Activated CD4-positive, alpha-beta T cell treated with anti-CD3 and anti-CD28 coated beads, Interleukin-2, amount 10 ng/mL, durations not matched to agents 7 days and 5 days (primary cell): ENCODE results near the gene TELO2. TPM values are rescaled to one million over a fixed set of nuclear protein-coding genes. Genes with fewer than 3 reads are reported as not detected.

Experiments used
- CTCF ChIA-PET: fragments of 350-600 bp; sonication (Branson Sonifier 250); formaldehyde crosslinking; loops from one replicate; lab custom pipeline; 2021; ENCODE audit warnings: antibody characterized with exemption; lab: Charles Lee
- POLR2A ChIA-PET: fragments of 350-600 bp; sonication (Branson Sonifier 250); formaldehyde crosslinking; loops from one replicate; lab custom pipeline; 2021; ENCODE audit warnings: antibody characterized with exemption; lab: Charles Lee
- DNase-seq: peaks from one replicate; pipeline ENCODE4 v3.0.0-alpha.2; 2020
- H3K27ac Mint-ChIP-seq: one replicate; pipeline ENCODE4 v1.8.0; 2021; ENCODE audit warnings: mild to moderate bottlenecking, moderate library complexity, mixed read lengths
- H3K27me3 Mint-ChIP-seq: one replicate; pipeline ENCODE4 v1.8.0; 2021; ENCODE audit warnings: mixed read lengths
- H3K36me3 Mint-ChIP-seq: one replicate; pipeline ENCODE4 v1.8.0; 2021; ENCODE audit warnings: low read depth, mixed read lengths
- H3K4me1 Mint-ChIP-seq: one replicate; pipeline ENCODE4 v1.8.0; 2021; ENCODE audit warnings: mixed read lengths
- H3K4me3 Mint-ChIP-seq: one replicate; pipeline ENCODE4 v1.8.0; 2021; ENCODE audit warnings: mild to moderate bottlenecking, moderate library complexity, mixed read lengths
- H3K9me3 Mint-ChIP-seq: one replicate; pipeline ENCODE4 v1.8.0; 2021; ENCODE audit warnings: mixed read lengths
- total RNA-seq, 2 experiments: library from RNA; stranded (reverse); gene quantifications; one replicate each; pipeline ENCODE4 v1.2.3, GENCODE V29; 2021

TELO2 gene
- total RNA-seq, 2 experiments from 2014 or later, result 49.1 to 65.5 TPM

DNA sequence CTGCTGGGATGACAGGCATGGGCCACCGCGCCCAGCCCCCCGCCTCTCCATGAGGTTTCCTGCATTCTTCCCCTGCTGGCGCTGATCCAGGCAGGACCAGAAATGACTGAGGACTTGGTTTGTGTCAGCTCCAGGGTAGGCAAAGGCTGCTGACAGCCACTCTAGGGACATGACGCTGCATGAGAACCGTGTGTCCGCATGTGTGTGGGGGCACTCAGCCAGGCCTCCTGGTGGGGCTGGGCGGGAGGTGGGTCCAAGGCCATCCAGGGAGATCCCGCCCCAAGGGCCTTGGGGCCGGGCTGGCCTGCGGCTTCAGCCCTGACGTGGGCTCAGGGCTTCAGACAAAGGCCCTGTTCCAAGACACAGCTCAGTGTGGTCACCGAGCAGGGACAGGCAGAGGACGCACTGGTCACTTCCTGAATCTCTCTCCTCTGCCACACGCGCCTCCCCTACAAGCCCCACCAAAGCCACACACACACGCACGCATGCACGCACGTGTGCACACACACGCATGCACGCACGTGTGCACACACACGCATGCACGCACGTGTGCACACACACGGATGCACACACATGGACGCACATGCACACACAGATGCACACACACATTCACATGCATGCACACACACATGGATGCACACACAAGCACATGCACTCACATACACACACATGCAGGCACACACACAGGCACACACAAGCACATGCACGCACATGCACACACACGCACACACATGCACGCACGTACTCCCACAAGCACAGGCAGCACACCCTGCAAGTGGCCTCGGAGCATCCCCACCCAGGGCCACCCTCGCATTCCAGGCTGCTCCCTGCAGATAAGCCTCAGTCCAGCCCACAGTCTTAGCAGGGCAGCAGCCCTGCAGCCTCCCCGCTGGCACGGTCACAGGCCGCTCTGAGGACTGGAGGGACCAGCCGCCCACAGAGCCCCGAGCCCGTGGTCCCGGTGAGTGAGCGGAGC, 35.0 kb downstream of the TELO2 start:
- no peak overlapping the region for H3K4me3 Mint-ChIP-seq
- H3K9me3 Mint-ChIP-seq, result no peaks in the 10 kb centered on the region
- H3K27ac Mint-ChIP-seq, result peak overlapping the region; percentile 87
- peaks cover 41% of the 10 kb centered on the region for H3K4me1 Mint-ChIP-seq
- ChIA-PET POLR2A (no interaction called here), CTCF (no interaction called here)
- H3K27me3 Mint-ChIP-seq, result no peaks in the 10 kb centered on the region
- DNase-seq, result no peak
- peaks cover 2% of the 10 kb centered on the region for H3K36me3 Mint-ChIP-seq

DNA sequence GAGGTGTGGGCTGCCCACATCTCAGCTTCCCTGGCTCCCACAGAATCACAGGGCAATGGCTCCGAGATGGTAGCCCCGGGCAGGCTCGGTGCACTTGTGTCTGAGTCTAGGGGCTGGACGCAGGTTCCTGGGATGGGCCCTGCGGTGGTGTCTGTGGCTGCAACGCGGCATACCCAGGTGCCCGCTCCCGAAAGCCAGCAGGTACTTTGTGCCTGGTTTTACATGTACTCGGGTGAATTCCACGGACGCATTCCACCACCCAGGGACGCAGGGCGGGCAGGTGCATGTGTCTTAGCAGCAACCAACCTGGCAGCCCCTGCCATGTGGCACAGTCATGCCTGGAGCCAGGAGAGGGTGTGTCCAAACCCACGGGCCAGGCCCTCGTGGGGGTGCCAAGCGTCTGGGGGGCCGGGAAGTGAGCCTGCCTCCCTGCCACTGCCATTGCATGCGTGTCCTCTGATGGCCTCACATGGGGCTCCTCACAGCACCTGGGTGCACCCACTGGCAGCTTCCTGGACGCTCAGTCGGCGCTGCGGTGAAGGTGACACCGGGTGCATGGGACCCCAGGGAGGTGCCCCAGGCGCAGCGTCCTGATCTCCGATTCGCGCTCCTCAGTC, 35.9 kb downstream of the TELO2 start:
- Mint-ChIP-seq H3K36me3 (peaks cover 2% of the 10 kb centered on the region), H3K4me1 (peaks cover 44% of the 10 kb centered on the region), H3K4me3 (no peak overlapping the region), H3K9me3 (no peaks in the 10 kb centered on the region), H3K27me3 (no peaks in the 10 kb centered on the region), H3K27ac (peak overlapping the region; percentile 79)
- POLR2A ChIA-PET, result no interaction called here
- CTCF ChIA-PET, result no interaction called here
- DNase-seq, result no peak

DNA sequence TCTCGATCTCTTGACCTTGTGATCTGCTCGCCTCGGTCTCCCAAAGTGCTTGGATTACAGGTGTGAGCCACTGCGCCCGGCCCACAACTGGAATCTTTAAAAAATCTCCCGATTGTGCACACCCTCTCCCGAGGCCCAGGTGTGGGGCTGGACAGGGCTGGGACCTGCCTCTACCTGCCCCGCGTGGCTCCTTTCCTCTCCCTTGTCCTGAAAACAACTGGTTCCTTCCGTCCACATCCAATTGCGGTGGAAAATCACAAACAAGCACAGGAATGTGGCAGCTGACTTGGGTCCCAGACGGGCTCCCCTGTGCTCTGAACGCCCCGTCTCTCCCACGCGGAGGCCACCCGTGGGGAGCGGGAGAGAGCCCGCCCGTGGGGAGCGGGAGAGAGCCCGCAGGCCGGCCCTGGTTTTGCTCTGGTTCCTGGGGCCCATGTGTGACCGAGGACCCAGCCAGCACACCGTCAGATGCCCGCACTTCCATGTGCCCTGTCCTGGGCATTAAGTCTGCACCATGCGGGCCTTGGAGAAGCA, 37.3 kb downstream of the TELO2 start:
- CTCF ChIA-PET, result no interaction called here
- H3K36me3 Mint-ChIP-seq, result peaks cover 11% of the 10 kb centered on the region
- H3K4me3 Mint-ChIP-seq, result no peak overlapping the region
- peaks cover 44% of the 10 kb centered on the region for H3K4me1 Mint-ChIP-seq
- no peaks in the 10 kb centered on the region for H3K27me3 Mint-ChIP-seq
- peak overlapping the region; percentile 66 for H3K27ac Mint-ChIP-seq
- no peak for DNase-seq
- POLR2A ChIA-PET, result no interaction called here
- H3K9me3 Mint-ChIP-seq, result no peaks in the 10 kb centered on the region

DNA sequence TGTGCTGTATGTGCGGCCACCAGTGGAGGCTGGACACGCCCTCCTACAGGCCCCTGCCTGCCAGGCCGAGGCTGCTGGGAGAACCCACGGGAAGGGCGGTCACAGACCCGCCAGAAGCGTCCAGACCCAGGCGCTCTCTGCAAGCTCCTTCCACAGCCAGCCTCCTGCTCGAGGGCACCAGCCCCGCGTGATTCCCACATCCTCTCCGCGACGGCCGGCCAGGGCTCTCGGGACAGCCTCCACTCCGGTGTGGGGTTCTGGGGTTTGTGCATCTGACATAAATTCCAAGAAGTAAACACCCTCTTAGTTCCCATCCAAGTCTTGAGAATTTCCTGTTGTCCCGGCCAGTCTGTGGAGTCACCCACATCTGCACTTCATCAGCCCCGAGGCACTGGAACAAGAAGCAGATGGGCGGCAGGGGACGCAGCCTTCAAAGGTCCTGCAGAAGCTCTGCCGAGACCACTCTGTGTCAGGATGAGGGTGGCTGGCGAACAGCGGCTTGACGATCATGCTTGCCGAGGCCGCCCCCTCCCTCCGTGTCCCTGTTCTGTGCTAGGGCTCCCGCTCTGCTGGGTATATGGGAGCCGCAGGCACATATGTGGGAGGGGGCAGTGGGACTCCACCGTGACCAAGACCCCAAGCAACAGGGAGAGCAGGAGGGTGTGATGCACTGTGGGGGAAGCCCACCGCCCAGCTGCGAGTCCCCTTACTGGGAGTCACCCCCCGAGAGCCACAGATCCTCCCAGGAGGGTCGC, 37.9 kb downstream of the TELO2 start:
- POLR2A ChIA-PET, result no interaction called here
- Mint-ChIP-seq H3K27me3 (no peaks in the 10 kb centered on the region), H3K4me1 (peaks cover 38% of the 10 kb centered on the region)

DNA sequence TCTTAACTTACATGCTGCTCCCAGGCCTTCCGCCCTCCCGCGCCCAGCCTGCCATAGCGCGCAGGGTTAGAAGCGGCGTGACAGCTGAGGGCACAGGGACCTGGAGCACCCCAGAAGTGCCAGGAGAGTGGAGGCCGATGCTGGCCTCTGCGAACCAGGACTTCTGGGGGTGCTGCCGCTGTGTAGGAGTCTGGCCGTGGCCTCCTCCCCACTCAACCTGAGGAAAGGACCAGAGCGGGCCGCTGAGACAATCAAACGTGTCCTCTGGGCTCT, 38.4 kb downstream of the TELO2 start:
- Mint-ChIP-seq H3K4me1 (peaks cover 42% of the 10 kb centered on the region), H3K36me3 (peaks cover 23% of the 10 kb centered on the region), H3K4me3 (no peak overlapping the region), H3K27ac (peak overlapping the region; percentile 25), H3K27me3 (no peaks in the 10 kb centered on the region), H3K9me3 (no peaks in the 10 kb centered on the region)
- CTCF ChIA-PET, result no interaction called here
- POLR2A ChIA-PET, result no interaction called here
- DNase-seq, result no peak

More for the DNA sequence above, 37.9 kb downstream of the TELO2 start:
- Mint-ChIP-seq H3K9me3 (no peaks in the 10 kb centered on the region), H3K36me3 (peaks cover 18% of the 10 kb centered on the region), H3K4me3 (no peak overlapping the region), H3K27ac (no peak overlapping the region)
- no peak for DNase-seq
- CTCF ChIA-PET, result no interaction called here

DNA sequence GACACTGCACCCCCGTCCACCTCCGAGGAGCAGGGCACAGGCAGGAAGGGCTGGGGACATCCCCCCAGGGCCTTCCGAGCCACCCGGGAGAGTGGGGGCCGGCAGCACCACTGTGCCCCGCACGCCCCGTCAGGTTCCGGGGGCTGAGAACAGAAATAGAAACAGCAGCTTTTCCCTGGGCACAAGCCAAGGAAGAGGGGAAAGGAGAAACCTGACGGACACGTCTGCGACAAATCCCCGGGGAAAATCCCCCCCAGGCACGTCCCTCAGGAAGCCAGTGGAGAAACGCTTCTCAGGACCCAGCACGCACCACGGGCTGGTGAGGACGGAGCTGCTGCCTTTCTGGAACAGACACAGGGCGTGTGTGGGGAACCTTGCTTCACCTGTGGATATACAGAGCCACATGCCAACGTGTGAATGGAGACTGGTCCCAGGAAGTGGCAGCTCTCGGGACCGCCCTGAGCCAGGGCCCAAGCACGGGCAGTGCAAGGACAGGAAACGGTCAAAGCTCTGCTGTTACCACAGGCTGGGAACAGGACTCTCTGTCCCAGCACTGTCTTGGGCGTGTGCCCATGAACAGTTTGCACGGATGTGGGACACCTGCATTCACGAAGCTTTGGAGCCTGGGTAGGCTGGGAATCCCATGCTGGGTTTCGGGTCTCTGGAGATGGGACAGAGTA, 39.1 kb downstream of the TELO2 start:
- Mint-ChIP-seq H3K4me3 (no peak overlapping the region), H3K4me1 (peaks cover 42% of the 10 kb centered on the region), H3K27me3 (no peaks in the 10 kb centered on the region), H3K27ac (peak overlapping the region; percentile 93), H3K9me3 (no peaks in the 10 kb centered on the region), H3K36me3 (peaks cover 29% of the 10 kb centered on the region)
- POLR2A ChIA-PET, result no interaction called here
- DNase-seq, result no peak
- CTCF ChIA-PET, result no interaction called here

DNA sequence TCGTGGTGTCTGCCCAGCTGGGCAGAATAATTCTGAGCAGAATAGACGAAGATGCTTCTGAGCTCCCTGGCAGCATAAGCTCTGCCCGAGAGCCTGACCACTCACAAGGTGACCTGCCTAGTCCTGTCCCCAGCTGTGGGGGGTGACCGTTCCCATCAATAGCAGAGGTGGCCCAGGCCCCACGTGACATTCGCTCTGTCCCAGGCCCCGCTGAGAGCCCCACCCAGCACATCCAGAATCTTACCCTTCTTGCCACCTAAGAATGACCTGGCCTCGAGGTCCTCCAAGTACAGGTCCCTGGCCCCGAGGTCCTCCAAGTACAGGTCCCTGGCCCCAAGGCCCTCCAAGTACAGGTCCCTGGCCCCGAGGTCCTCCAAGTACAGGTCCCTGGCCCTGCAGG, 39.6 kb downstream of the TELO2 start:
- H3K4me1 Mint-ChIP-seq, result peaks cover 43% of the 10 kb centered on the region
- POLR2A ChIA-PET, result no interaction called here
- CTCF ChIA-PET, result interaction anchor here (1.0 kb wide), 1 partner anchor 15 kb away, joined by 3 read pairs; no protein-coding TSS in a partner anchor
- DNase-seq, result no peak
- peak overlapping the region; percentile 93 for H3K27ac Mint-ChIP-seq
- H3K36me3 Mint-ChIP-seq, result peaks cover 35% of the 10 kb centered on the region
- no peaks in the 10 kb centered on the region for H3K27me3 Mint-ChIP-seq
- peak overlapping the region; percentile 98 for H3K4me3 Mint-ChIP-seq
- no peaks in the 10 kb centered on the region for H3K9me3 Mint-ChIP-seq

DNA sequence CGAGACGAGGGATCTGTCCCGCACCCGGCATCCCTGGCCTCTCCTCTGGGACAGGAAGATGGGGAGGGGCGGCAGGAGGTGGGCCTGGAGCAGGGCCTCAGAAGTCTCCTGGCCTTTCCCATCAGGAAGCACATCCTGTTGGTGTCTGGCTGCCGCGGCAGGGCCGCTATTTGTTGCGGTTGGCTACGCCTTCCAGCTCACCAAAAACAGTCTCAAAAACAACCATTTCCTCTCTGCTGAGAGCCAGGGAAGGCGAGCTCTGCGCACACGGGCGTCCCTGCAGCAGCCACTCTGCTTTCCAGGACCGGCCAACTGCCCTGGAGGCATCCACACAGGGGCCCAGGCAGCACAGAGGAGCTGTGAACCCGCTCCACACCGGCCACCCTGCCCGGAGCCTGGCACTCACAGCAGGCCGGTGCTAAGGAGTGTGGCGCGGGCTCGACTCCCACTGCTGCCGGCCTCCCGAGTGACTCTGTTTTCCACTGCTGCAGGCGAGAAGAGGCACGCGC, 40.3 kb downstream of the TELO2 start, which contains the start of gene TMEM204:
Gene TMEM204 (plus strand): TSS at position 224 of the 509 bp plus-strand sequence. CDS start 610 bp downstream, outside the sequence.
- DNase-seq, result peak; percentile 66
- Mint-ChIP-seq H3K9me3 (no peaks in the 10 kb centered on the region), H3K27me3 (no peaks in the 10 kb centered on the region), H3K27ac (peak within 1 kb of the TSS; percentile 93), H3K4me3 (peak within 1 kb of the TSS; percentile 98), H3K4me1 (peaks cover 44% of the 10 kb centered on the region), H3K36me3 (peaks cover 39% of the 10 kb centered on the region)
- ChIA-PET CTCF (interaction anchor here (1.0 kb wide), 1 partner anchor 15 kb away, joined by 3 read pairs; no protein-coding TSS in a partner anchor), POLR2A (interaction anchor here (0.6 kb wide), 1 partner anchor 12 kb away, joined by 3 read pairs; no protein-coding TSS in a partner anchor)

DNA sequence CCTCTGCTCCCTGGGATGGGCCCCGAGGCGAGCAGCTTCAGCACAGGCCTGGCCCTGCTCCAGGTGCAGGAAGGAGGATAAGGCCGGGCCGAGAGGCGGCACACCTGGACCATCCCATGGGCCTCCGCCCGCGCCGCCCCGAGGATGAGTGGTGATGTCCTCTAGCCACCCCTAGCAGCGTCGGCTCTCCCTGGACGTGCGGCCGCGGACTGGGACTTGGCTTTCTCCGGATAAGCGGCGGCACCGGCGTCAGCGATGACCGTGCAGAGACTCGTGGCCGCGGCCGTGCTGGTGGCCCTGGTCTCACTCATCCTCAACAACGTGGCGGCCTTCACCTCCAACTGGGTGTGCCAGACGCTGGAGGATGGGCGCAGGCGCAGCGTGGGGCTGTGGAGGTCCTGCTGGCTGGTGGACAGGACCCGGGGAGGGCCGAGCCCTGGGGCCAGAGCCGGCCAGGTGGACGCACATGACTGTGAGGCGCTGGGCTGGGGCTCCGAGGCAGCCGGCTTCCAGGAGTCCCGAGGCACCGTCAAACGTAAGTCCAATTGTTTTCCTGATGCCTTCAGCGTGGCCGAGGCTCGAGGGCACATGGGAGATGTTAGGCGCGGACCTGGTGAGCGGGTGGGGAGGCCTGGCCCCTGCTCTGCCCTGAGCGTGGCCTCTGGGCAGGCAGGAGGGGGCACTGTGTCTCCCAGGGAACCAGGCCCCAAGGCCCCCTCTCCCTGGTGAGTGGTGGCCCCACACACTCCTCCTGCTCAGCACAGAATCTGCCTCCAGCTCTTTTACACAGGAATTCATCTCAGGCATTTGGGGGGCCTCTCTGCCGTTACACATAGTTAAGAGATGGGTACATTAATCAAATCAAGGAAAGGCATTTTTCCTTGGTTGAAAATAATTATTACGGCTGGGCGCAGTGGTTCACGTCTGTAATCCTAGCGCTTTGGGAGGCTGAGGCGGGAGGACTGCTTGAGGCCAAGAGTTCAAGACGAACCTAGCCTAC, 41.2 kb downstream of the TELO2 start:
- Mint-ChIP-seq H3K4me3 (peak overlapping the region; percentile 98), H3K36me3 (peaks cover 39% of the 10 kb centered on the region), H3K9me3 (no peaks in the 10 kb centered on the region), H3K27me3 (no peaks in the 10 kb centered on the region), H3K4me1 (peaks cover 51% of the 10 kb centered on the region), H3K27ac (peak overlapping the region; percentile 93)
- DNase-seq, result no peak
- ChIA-PET POLR2A (interaction anchor here (0.6 kb wide), 1 partner anchor 11 kb away, joined by 3 read pairs; no protein-coding TSS in a partner anchor), CTCF (interaction anchor here (0.7 to 1.3 kb wide), 4 partner anchors 10 to 172 kb away, joined by 3 read pairs; partner anchors contain the start of gene MAPK8IP3)

DNA sequence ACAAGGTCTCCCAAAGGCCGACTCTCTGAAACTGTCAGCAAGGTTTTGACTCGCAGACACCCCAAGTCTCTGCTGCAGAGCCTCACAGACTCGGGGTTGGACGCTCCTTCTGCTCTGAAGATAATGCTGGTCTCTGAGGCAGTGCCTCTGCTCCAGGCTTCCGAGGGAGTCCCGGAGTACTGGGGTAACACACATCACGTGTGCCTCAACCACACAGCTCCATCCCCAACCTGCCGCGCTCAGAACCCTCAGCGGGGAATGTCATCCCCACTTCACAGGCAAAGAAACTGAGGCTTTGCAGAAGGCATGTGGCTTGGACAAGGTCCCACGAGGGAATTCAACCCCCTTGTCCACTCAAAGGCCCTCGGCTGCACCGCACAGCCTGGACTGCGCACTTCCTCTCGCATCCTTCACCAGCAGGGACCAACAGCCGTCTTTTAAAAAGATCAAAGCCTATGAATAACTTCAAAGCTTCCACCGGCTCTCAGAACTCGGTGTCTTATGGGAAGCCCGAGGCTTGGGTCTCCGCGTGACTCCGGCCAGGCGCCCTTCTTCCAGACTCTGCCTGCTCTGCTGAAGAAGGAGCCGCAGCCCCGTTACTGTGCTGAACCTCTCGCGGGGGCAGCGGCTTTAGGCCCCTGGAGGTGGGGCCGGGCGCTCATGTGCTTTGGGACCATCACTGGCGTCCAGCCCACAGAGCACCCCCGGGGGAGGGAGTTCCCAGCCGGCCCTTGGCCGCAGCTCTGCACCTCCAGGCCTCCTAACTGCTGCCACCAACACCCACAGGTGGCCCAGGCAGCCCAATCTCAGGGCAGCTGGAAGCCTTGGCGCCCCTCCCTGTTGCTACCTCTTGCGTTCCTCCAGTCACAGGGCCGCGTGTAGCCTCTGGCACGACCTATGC, 42.5 kb downstream of the TELO2 start:
- peak; percentile 49 for DNase-seq
- H3K27ac Mint-ChIP-seq, result peak overlapping the region; percentile 91
- peaks cover 52% of the 10 kb centered on the region for H3K4me1 Mint-ChIP-seq
- peaks cover 49% of the 10 kb centered on the region for H3K36me3 Mint-ChIP-seq
- H3K27me3 Mint-ChIP-seq, result no peaks in the 10 kb centered on the region
- peak overlapping the region; percentile 98 for H3K4me3 Mint-ChIP-seq
- CTCF ChIA-PET, result interaction anchor here (0.5 to 1.3 kb wide), 7 partner anchors 8 to 1054 kb away, joined by 3 to 6 read pairs (median 3); partner anchors contain the start of gene MAPK8IP3
- H3K9me3 Mint-ChIP-seq, result no peaks in the 10 kb centered on the region
- POLR2A ChIA-PET, result no interaction called here
